Activated naive CD8-positive, alpha-beta T cell treated with anti-CD3 and anti-CD28 coated beads, Interleukin-2, amount 50 U/mL, for 16 hours (primary cell): Measurements from ENCODE around the gene LAMB2.
A peak's percentile ranks its signal among the peaks of the same experiment; 100 is the strongest.

ENCODE experiments used
- DNase-seq: peaks from one replicate; pipeline ENCODE4 v3.0.0-alpha.2; 2020; ENCODE audit warnings: low read depth, low spot score

LAMB2 gene

DNA sequence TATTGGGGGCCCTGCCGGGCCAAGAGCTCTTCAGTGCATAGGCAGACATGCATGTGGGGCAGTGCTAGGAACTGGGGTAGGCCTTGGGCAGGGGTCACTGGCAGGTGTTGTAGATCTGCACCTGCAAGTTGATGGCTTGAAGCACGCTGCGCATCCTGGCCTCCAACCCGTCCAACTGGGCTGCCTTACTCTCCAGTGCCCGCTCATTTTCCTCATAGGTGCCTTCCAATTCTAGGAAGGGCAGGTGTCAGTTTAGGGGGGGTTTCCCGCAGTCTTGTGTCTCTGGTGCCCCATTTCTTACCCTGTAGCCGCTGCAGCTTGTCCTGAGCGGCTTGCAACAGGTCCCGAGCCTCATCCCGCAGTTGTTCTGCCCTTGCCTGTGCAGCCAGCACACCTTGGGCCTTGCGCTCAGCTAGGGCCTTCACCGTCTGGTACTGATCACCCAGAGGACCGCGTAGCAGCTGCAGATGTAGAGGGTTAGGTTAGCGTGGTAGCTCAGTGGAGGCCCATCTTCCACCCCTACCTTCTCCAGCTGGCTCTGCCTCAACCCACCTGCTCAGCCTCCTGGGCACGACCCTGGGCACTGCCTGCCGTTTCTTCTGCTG, 11.6 kb downstream of the LAMB2 start:
- no peak for DNase-seq

GRCh38 chr3:49120438-49121131, 12.3 kb downstream of the LAMB2 start, which contains the start of gene USP19:
Gene USP19 (minus strand): TSS chr3:49120823. CDS start chr3:49119145, 1,678 bp downstream.
- DNase-seq, result peak; percentile 93

DNA sequence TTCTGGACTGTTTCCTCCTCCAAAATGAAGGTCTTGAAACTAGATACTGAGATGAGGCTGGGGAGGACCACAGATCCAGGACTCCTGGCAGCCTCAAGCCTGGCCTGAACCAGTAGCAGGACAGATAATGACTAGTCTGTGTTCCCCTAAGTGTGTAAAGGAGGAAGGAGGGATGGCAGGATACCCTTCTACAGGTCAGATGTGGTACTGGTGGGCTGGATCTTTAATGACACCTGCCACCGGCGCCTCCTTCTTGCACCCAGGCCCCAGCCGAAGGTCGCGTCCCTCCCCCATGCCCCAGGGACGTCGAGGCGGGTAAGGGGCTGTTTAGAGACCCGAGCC, 12.8 kb downstream of the LAMB2 start:
- no peak for DNase-seq

GRCh38 chr3:49119439-49119838, 13.4 kb downstream of the LAMB2 start:
- DNase-seq, result no peak

- DNase-seq, result no peak
Measured at GRCh38 chr3:49119036-49119435, 13.8 kb downstream of the LAMB2 start.

DNA sequence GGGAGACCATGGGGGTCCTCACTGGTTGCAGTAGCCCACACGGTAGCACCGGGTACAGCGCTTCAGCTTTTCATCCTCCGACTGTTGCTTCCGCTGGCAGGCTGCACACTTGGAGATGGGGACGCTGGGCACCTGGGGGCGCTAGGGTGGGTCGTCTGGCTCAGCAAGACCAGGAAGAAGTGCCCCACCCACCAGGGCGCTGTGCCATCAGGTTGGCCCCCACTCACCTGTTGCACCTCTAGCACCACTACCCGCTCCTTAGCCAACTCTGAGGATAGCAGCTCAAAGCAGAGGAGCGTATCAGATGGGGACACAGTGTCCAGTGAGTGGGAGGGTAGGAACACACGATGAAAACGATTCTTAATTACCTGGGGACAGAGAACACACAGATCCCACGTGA, 20.6 kb downstream of the LAMB2 start:
- DNase-seq, result no peak

DNA sequence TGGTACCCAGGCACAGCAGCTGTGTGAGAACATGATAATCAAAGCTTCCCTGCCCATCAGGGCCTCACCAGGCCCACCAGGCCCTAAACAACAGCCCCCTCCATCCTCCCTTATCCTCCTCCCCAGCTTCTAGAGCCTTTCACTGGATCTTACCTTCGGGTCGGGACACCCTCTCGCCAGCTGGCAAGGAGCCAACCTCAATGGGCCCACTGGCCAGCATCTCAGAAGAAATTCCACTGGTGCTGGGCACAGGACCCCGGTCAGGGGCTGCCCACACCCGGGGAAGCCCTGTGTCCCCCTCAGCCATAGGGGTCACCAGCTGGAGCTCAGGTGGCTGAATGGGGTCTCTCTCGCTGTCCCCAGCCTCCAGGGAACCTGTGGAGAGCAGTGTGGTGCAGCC, 21.5 kb downstream of the LAMB2 start:
- no peak for DNase-seq

GRCh38 chr3:49110780-49111179, 22.1 kb downstream of the LAMB2 start:
- no peak for DNase-seq

DNA sequence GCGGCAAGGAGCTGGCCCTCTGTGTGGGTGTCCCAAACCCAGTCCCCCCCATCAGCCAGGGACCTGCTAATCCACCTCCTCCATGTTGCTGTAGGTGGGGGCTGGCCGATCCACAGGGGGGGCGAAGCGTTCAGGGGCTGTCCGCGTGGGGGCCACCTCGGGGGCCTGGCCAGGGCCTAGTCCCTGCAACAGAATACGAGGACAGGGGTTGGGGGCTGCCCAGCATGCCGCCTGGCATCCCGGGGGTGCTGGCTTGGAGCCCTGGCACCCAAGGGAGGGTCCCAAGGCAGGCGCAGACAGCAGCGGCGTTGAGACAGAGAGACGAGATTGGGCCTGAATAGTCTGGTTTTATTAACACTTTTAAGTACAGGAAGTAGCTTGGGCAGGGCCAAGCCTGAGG, 24.5 kb downstream of the LAMB2 start:
- DNase-seq, result no peak

GRCh38 chr3:49104427-49105291, 28.2 kb downstream of the LAMB2 start, which contains the start of gene QARS1:
Gene QARS1 (minus strand): TSS chr3:49104757. CDS start chr3:49104733, 24 bp downstream.
- peak; percentile 76 for DNase-seq

- DNase-seq, result no peak
Measured at GRCh38 chr3:49104052-49104426, 28.8 kb downstream of the LAMB2 start.

GRCh38 chr3:49100046-49100615, 32.7 kb downstream of the LAMB2 start:
- no peak for DNase-seq

- no peak for DNase-seq
Measured at GRCh38 chr3:49098910-49099630, 33.8 kb downstream of the LAMB2 start.

DNA sequence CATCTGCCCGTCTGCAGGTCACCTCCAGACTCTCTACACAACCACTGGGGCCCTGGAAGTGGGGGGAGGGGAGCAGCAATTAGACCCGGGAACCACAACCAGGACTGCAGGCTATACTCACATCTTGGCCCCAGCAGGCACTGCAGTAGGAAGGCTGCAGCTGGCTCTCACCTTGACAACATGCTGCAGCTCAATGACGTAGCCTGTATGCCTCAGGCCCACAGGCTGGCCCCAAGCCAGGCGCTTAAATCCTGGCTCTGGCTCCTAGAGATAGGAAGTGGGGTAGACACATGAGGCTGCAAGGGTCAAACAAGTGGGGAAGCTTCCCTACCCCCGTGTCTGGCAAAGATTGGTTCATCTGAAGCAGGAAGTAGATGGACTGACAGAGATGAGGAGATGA, 34.4 kb downstream of the LAMB2 start:
- no peak for DNase-seq

DNA sequence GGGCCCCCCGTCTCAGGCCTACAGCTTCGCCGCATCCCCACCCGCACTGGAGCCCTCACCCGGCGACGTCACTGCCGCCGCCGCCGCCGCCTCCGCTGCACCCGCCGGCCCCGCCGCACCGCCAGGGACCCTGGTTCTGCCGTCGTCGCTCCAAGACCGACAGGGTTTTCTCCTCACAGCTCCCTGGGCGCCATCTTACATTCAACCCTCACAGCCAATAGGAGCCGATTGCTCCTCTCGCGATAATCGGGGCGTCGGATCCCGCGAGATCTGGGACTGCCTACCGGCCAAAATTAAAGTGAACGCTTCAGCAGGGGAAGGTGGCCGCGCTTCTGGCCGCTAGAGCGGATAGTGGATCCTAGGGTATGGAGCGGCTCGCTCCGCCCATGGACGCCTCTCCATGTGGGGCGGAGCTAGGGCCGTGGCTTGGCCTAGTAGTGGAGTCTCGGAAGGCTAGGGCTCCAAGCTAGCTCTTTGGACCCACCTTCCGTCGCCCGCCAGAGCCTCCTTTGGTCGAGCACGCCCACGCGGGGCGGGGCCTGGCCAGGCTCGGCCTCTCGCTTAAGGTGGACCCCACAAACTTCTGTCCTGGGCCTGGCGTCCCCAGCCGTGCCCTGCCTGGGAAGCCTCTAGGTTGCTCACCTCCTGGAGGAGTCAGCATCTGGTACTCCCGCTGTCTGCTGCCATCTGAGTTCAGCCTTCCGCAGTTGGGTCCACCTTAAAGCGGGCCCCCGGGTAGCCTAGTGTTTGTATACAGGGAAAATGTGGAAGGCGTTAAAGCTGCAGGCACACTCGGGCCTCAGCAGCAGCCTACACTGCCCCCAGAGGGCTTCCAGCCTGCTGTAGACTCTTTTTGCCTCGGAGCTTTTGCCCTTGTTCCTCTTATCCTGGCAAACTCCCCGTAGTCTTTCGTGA, 38.7 kb downstream of the LAMB2 start, which contains the start of gene QRICH1:
Gene QRICH1, minus strand, starts transcription at position 219 of the 915 bp plus-strand sequence. CDS start 17,054 bp downstream, outside the sequence.
- peak; percentile 87 for DNase-seq

- DNase-seq, result peak; percentile 54
Measured at GRCh38 chr3:49092938-49093852, 39.7 kb downstream of the LAMB2 start.

- no peak for DNase-seq
Measured at GRCh38 chr3:49081429-49081828, 51.4 kb downstream of the LAMB2 start.

DNA sequence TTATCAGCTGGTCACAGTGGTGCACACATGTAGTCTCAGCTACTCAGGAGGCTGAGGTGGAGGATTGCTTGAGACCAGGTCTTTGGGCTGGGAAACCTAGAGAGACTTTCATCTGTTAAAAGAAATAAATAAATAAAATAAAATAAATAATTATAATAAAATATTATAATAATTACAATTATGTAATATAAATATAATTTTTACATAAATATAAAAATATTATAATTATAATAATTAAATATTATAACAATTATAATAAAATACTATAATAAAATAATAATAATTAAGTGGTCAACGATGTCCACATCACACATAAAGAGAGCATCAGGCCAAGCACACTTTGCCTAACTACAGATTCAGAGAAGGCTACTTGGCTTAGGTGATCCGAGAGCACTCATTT, 53.6 kb downstream of the LAMB2 start:
- no peak for DNase-seq

- no peak for DNase-seq
Measured at GRCh38 chr3:49076646-49077045, 56.2 kb downstream of the LAMB2 start.
